Upper lobe of left lung (tissue), 4 donors: ENCODE data around the gene SLC8A3.

Source experiments
- EP300 ChIP-seq, 4 donors: sonication (generic); formaldehyde crosslinking; IDR thresholded peaks; one replicate each; pipeline ENCODE4 v1.5.1; 2017; ENCODE audit warnings: antibody characterized with exemption in 4 of 4, control low read depth in 2 of 4
- POLR2A ChIP-seq, 4 donors: fragments of 450-650 bp; IDR thresholded peaks; one replicate each; pipeline ENCODE4 v1.5.1; 2016 to 2017; ENCODE audit warnings: antibody characterized with exemption in 4 of 4, mild to moderate bottlenecking in 2 of 4
- POLR2AphosphoS5 ChIP-seq, 2 donors: sonication (generic); formaldehyde crosslinking; IDR thresholded peaks; one replicate each; pipeline ENCODE4 v1.5.1; 2017; ENCODE audit warnings: antibody characterized with exemption in 2 of 2
- TF ChIP-seq, protein P1 (sequence below), 6 experiments: fragments of 450-650 bp in 4 of 6; fragments of 200-600 bp in 2 of 6; sonication (generic) in 2 of 6; IDR thresholded peaks; one replicate each; pipeline ENCODE4 v1.5.1; 2016 to 2019; ENCODE audit warnings: antibody characterized with exemption in 6 of 6

DNA sequence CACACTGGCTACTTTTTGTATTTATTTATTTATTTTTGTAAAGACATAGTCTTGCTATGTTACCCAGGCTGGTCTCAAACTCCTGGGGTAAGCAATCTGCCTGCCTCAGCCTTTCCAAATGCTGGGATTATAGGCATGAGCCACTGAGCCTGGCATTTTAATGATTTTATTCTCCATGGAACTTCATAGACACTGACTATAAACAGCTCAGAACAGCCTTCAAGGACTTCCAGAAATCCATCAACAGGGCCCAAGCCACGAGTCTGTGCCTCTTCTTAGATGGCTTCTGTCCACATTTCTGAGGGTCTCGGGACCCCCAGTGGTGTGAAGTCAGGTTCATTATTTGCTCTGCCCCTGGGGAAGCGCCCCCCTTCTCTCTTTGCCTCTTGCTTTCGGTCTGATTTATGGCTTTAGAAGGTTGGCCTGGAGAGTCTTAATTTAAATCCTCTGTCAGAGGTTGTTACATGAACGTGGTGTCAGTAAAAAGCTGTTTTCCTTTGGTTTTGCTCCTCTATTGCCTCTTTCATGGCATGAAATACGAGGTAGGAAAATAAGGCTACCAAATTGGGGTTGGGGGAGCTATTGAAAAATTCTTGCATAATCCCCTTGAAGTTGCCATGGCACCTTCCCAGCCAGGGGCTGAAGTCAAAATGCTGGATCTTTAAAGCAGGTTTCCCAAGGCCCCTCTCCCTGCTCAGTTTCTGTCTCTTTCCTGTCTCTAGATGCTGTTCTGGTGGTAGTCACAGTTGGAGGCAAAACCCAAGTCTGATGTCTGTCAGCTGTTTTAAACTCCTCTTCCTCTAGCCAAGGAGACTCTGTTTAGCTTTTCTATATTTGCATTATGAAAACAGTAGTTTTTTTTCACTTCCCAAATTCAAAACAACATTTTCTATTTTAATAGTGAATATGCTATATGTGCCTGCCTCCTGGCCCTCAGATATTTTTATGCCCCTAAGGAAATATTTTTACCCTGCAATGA lies 180.2 kb downstream of the SLC8A3 start:
- TF ChIP-seq, protein P1, sequence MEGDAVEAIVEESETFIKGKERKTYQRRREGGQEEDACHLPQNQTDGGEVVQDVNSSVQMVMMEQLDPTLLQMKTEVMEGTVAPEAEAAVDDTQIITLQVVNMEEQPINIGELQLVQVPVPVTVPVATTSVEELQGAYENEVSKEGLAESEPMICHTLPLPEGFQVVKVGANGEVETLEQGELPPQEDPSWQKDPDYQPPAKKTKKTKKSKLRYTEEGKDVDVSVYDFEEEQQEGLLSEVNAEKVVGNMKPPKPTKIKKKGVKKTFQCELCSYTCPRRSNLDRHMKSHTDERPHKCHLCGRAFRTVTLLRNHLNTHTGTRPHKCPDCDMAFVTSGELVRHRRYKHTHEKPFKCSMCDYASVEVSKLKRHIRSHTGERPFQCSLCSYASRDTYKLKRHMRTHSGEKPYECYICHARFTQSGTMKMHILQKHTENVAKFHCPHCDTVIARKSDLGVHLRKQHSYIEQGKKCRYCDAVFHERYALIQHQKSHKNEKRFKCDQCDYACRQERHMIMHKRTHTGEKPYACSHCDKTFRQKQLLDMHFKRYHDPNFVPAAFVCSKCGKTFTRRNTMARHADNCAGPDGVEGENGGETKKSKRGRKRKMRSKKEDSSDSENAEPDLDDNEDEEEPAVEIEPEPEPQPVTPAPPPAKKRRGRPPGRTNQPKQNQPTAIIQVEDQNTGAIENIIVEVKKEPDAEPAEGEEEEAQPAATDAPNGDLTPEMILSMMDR (IDR thresholded peaks at IDR 0.05) = no peak
- TF ChIP-seq EP300 (IDR thresholded peaks at IDR 0.05) (no peak), POLR2A (IDR thresholded peaks at IDR 0.05) (no peak), POLR2AphosphoS5 (IDR thresholded peaks at IDR 0.05) (no peak)
